DOHH2 (cell line): Measurements from ENCODE around the gene PPCDC.

Source experiments
- H3F3A ChIP-seq: fragments of 200-600 bp; sonication (generic), shearing (Covaris generic); 2 replicates; pipeline ENCODE4 v1.6.0; 2016; ENCODE audit warnings: antibody characterized with exemption, mild to moderate bottlenecking; ENCODE audit not compliant: control insufficient read depth, insufficient read depth
- H3K27ac ChIP-seq: fragments of 200-600 bp; sonication (generic); 2 replicates; pipeline ENCODE4 v1.5.1; 2014; ENCODE audit warnings: low read depth, mild to moderate bottlenecking, low read length, moderate library complexity
- H3K27me3 ChIP-seq: fragments of 200-600 bp; sonication (generic); 2 replicates; pipeline ENCODE4 v1.6.1; 2014; ENCODE audit warnings: mild to moderate bottlenecking, low read length, mixed read lengths; ENCODE audit not compliant: control insufficient read depth
- H3K36me3 ChIP-seq: fragments of 200-600 bp; sonication (generic); 2 replicates; pipeline ENCODE4 v1.6.1; 2014; ENCODE audit warnings: mild to moderate bottlenecking, low read length, moderate library complexity, mixed read lengths; ENCODE audit not compliant: control insufficient read depth
- H3K4me1 ChIP-seq: fragments of 200-600 bp; sonication (generic); 2 replicates; pipeline ENCODE4 v1.6.1; 2014; ENCODE audit warnings: mild to moderate bottlenecking, low read length, mixed read lengths; ENCODE audit not compliant: control insufficient read depth
- H3K4me2 ChIP-seq: fragments of 200-600 bp; sonication (generic); 2 replicates; pipeline ENCODE4 v1.6.0; 2014; ENCODE audit warnings: mild to moderate bottlenecking, low read length, moderate library complexity
- H3K4me3 ChIP-seq: fragments of 200-600 bp; sonication (generic); 2 replicates; pipeline ENCODE4 v1.5.1; 2014; ENCODE audit warnings: mild to moderate bottlenecking, low read length, mixed read lengths
- H3K79me2 ChIP-seq: fragments of 200-600 bp; sonication (generic); 2 replicates; pipeline ENCODE4 v1.6.1; 2014; ENCODE audit warnings: mild to moderate bottlenecking, low read length, mixed read lengths; ENCODE audit not compliant: control insufficient read depth
- H3K9me2 ChIP-seq: fragments of 200-600 bp; sonication (generic); replicated peaks from 2 replicates; pipeline ENCODE4 v1.6.1; 2014; ENCODE audit warnings: mild to moderate bottlenecking, low read length, mixed read lengths; ENCODE audit not compliant: control insufficient read depth
- H3K9me3 ChIP-seq: fragments of 200-600 bp; sonication (generic); 2 replicates; pipeline ENCODE4 v1.6.1; 2014; ENCODE audit warnings: antibody characterized with exemption, low read length, mixed read lengths; ENCODE audit not compliant: control insufficient read depth, insufficient read depth
- H4K20me1 ChIP-seq: fragments of 200-600 bp; sonication (generic); 2 replicates; pipeline ENCODE4 v1.6.0; 2014; ENCODE audit warnings: low read depth, mild to moderate bottlenecking, antibody characterized with exemption, low read length, moderate library complexity; ENCODE audit not compliant: control insufficient read depth, insufficient read depth
- CTCF ChIP-seq: fragments of 200-600 bp; sonication (generic); IDR thresholded peaks from one replicate; pipeline ENCODE4 v1.5.1; 2014; ENCODE audit warnings: antibody characterized with exemption, mild to moderate bottlenecking, low read depth, low read length; ENCODE audit not compliant: poor library complexity, severe bottlenecking
- EZH2phosphoT487 ChIP-seq: fragments of 200-600 bp; sonication (generic); IDR thresholded peaks from 2 replicates; pipeline ENCODE4 v1.6.1; 2017; ENCODE audit warnings: borderline replicate concordance, mild to moderate bottlenecking, antibody characterized with exemption, low read length, moderate library complexity, mixed read lengths

PPCDC gene

GRCh38 chr15:75045332-75046015 lies 22.1 kb downstream of the PPCDC start:
- H3F3A ChIP-seq = no peaks in the 10 kb centered on the region; the same call in 1 of the 2 replicates

GRCh38 chr15:75048394-75048793 lies 25.0 kb downstream of the PPCDC start:
- Histone ChIP-seq H3K9me2 (no peaks in the 10 kb centered on the region), H3K4me1 (peaks cover 38% of the 10 kb centered on the region), H3F3A (no peaks in the 10 kb centered on the region; the same call in 1 of the 2 replicates), H3K79me2 (peaks cover 7% of the 10 kb centered on the region), H3K9me3 (no peaks in the 10 kb centered on the region), H3K27ac (no peak overlapping the region), H3K36me3 (peaks cover 41% of the 10 kb centered on the region), H3K27me3 (no peaks in the 10 kb centered on the region), H3K4me2 (no peak overlapping the region), H4K20me1 (peaks cover 23% of the 10 kb centered on the region), H3K4me3 (no peak overlapping the region)
- TF ChIP-seq EZH2phosphoT487 (no peak), CTCF (no peak)

More at GRCh38 chr15:75045332-75046015, 22.1 kb downstream of the PPCDC start:
- TF ChIP-seq CTCF = no peak
- TF ChIP-seq EZH2phosphoT487 = no peak
- peaks cover 43% of the 10 kb centered on the region for H3K36me3 ChIP-seq
- H3K79me2 ChIP-seq = peaks cover 7% of the 10 kb centered on the region
- no peak overlapping the region for H3K4me2 ChIP-seq
- H3K4me1 ChIP-seq = peaks cover 56% of the 10 kb centered on the region
- H3K9me2 ChIP-seq = no peaks in the 10 kb centered on the region
- no peak overlapping the region for H3K27ac ChIP-seq
- H3K27me3 ChIP-seq = no peaks in the 10 kb centered on the region
- no peak overlapping the region for H3K4me3 ChIP-seq
- H3K9me3 ChIP-seq = no peaks in the 10 kb centered on the region
- peaks cover 28% of the 10 kb centered on the region for H4K20me1 ChIP-seq

- H3K79me2 ChIP-seq = peaks cover 7% of the 10 kb centered on the region
- H3K9me3 ChIP-seq = no peaks in the 10 kb centered on the region
- no peaks in the 10 kb centered on the region for H3K27me3 ChIP-seq
- H4K20me1 ChIP-seq = peaks cover 20% of the 10 kb centered on the region; the same call in 1 of the 2 replicates
- H3K4me2 ChIP-seq = no peak overlapping the region
- H3K4me1 ChIP-seq = peaks cover 29% of the 10 kb centered on the region
- peaks cover 31% of the 10 kb centered on the region for H3K36me3 ChIP-seq
- no peak overlapping the region for H3K27ac ChIP-seq
- no peaks in the 10 kb centered on the region for H3K9me2 ChIP-seq
- H3F3A ChIP-seq = no peaks in the 10 kb centered on the region; the same call in 1 of the 2 replicates
- no peak overlapping the region for H3K4me3 ChIP-seq
- TF ChIP-seq EZH2phosphoT487 (no peak), CTCF (no peak)
Measured at GRCh38 chr15:75049392-75049791, 26.0 kb downstream of the PPCDC start.
